ENCODE results near the gene PTPRM.
"Not testable (repeated sequence)": the region's sequence is repeated elsewhere in the genome, so short reads cannot be mapped to it uniquely, and the experiment has no call there.

The PTPRM gene

GRCh38 chr18:8018701-8019331 is 451.7 kb downstream of the PTPRM start:
- no peak for DNase-seq

DNA sequence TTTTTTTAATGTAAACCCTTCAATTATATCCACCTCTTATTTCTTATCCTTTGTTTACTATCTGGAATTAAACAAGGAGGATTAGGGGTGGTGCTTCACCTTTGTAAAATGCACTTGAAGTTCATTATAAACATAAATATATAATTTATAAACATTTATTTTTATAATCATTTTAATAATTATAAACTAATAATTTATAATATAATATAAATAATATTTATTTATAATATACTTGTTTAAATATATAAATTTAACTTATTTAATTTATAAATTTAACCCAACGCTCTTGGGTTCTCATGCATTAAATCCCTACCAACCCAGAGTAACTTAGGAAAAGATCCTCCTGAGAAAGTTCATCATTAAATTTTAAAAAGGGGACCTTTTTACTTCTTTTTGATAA is 452.5 kb downstream of the PTPRM start:
- no peak for DNase-seq

- no peak for DNase-seq
Observed at GRCh38 chr18:8020132-8020846, 453.2 kb downstream of the PTPRM start.

- no peak for DNase-seq
Observed at GRCh38 chr18:8029061-8029460, 461.9 kb downstream of the PTPRM start.

DNA sequence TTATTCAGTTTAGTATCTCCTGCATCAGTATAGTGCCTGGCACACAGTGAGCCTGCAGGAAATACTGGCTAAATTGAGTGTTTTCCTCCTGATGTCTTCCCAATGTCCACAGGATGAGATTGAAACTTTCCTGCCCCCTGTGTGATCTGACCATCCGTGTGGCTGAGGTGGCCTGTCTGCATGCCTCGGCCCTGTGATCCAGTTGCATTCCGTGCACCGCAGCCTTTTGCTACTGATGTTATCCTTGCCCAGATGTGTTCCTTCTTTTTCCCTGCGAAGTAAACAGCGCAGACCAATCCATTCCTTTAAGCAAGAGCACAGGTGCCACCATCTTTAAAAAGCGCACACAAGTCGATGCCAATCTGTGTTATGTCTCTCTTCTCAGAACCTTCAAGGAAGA is 462.6 kb downstream of the PTPRM start:
- DNase-seq, result no peak

DNA sequence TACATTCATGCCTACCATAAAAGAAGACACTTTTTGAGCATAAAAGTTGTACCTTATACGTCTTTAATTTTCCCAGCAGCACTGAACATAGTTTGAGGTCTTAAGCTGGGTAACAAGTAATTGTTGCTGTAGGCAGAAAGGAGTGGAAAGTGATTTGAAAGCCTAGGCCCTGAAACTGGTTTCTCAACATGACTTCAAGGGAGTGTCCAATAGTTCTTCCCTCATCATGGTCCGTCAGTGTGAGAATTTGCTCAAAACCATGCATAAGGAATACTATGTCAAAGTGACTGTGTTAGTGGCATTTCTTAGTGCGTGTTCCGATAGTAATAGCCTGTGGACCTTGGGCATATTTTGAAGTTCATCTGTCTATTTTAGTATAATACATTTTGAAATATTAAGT is 463.1 kb downstream of the PTPRM start:
- DNase-seq, result no peak

GRCh38 chr18:8031496-8031895 is 464.4 kb downstream of the PTPRM start:
- DNase-seq, result no peak

GRCh38 chr18:8034674-8035073 is 467.6 kb downstream of the PTPRM start:
- DNase-seq, result no peak

GRCh38 chr18:8036551-8036950 is 469.4 kb downstream of the PTPRM start:
- no peak for DNase-seq

DNA sequence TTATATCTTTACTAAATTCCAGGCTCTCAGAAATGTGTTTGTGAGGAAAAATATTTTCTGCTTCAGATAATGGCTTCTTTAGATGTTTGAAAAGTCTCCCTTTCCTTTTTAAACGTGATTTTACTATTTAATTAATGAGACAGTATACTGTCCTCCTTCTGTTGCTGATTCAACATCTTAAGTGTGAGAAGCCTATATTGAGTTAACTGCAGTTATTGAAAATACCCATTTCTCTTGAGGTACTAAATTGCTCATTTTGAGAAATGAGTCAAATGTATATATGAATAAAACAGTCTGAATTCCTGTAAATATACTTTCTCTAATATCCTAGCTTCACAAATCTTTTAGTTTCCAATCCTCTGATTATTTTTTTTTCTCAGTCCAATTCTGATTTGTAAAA is 470.2 kb downstream of the PTPRM start:
- no peak for DNase-seq

DNA sequence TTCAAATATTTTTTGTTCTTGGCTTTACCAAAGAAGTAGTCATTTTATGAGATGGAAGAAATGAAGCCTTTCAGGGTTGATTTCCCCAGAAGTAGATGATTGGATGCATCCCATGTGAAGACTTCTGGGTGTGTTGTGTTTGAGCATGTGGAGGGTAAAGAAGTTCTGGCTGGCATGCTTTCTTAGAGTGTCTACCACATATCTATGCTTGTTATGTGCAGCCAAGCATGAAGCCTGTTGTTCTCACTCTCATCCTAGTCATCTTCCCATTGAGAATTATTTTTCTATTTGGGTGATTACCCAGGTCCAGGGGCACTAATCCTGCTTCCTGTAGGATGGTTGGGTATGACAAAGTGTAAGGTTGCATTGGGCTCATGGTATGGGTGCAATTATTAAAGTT is 472.9 kb downstream of the PTPRM start:
- no peak for DNase-seq

DNA sequence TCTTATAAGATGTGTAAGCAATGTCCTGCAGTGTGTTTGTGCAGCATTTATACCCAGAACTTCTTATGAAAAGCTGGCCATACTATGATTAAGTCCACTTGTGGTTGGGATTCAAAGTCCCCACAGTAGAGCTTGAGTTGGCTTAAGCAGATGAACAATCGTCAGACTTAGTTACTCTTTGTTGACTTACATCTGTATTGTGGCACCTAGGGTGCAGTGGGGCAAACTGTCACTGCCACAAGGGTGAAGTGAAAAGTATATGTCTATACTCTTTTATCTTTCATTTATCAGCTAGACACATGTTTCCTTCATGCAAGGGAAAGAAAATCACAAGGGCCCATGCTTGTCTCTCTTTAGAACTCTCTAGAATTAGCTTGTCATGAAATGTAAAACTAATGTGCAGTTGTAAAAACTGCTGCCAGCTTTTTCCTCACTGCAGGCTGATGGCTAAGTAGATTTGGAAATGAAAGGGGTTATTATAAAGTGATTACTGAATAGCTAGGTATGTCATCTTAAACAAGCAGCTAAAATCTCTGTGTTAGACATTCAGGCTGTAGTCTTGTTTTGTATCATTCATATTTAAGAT is 474.5 kb downstream of the PTPRM start:
- DNase-seq, result no peak

- no peak for DNase-seq
Observed at GRCh38 chr18:8044004-8044403, 476.9 kb downstream of the PTPRM start.

- no peak for DNase-seq
Observed at GRCh38 chr18:8045160-8045883, 478.2 kb downstream of the PTPRM start.

- DNase-seq, result no peak
Observed at GRCh38 chr18:8045884-8046281, 478.8 kb downstream of the PTPRM start.

- no peak for DNase-seq
Observed at GRCh38 chr18:8046441-8046840, 479.3 kb downstream of the PTPRM start.

DNA sequence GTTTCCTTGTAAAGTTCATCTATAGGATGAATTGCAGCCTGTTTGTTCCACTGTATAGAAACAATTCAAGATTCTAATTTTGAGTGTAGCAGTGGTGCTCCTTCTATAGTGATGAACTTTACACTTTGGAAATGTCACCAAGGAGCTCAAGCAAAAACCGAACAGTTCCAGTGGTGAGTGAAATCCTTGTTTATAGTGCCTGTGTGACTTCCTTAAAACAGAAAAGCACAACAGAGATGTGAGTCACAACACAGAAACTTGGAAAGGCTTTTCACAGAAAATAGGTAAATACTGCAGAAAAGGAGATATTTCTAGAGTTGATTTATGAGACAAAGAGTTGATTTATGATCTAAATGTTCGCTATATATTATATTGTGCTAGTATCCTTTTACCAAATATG is 482.0 kb downstream of the PTPRM start:
- DNase-seq, result no peak

GRCh38 chr18:8050616-8051329 is 483.7 kb downstream of the PTPRM start:
- no peak for DNase-seq

GRCh38 chr18:8051453-8051852 is 484.3 kb downstream of the PTPRM start:
- DNase-seq, result no peak

GRCh38 chr18:8052237-8052701 is 485.2 kb downstream of the PTPRM start:
- no peak for DNase-seq

GRCh38 chr18:8056723-8057122 is 489.6 kb downstream of the PTPRM start:
- DNase-seq, result no peak

DNA sequence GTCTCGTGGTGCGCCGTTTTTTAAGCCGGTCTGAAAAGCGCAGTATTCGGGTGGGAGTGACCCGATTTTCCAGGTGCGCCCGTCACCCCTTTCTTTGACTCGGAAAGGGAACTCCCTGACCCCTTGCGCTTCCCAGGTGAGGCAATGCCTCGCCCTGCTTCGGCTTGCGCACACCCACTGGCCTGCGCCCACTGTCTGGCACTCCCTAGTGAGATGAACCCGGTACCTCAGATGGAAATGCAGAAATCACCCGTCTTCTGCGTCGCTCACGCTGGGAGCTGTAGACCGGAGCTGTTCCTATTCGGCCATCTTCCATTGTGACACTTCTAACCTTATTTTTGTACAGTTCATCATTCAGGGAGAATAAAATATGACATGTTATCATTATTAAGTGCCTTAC is 496.0 kb downstream of the PTPRM start:
- DNase-seq, result not testable (repeated sequence)

- no peak for DNase-seq
Observed at GRCh38 chr18:8063733-8064132, 496.6 kb downstream of the PTPRM start.

Data from NCI-H1417 treated with DMSO at 0.1 percent for 48 hours (cell line).